HCT116 (cell line): ENCODE results near the gene ZEB2. TPM values are rescaled to one million over a fixed set of nuclear protein-coding genes. Genes with fewer than 3 reads are reported as not detected.

ENCODE experiments used
- ATAC-seq: fragments of 200-7000 bp; cut with Tn5 transposase; 2 replicates; pipeline ENCODE4 v1.9.1; 2020; ENCODE audit warnings: mild to moderate bottlenecking, moderate library complexity
- Bru-seq: library from RNA; stranded (reverse); fragments of 400-500 nt; gene quantifications from one replicate; lab custom pipeline; 2021; lab: Mats Ljungman, UMichigan
- BruChase-seq, 2 experiments: library from RNA; stranded (reverse); fragments of 400-500 nt; gene quantifications; one replicate each; lab custom pipeline; 2021; lab: Mats Ljungman, UMichigan
- BruUV-seq: library from RNA; stranded (reverse); fragments of 400-500 nt; replicated peaks from 2 replicates; lab custom pipeline; 2021; lab: Mats Ljungman, UMichigan
- CTCF ChIA-PET: fragments of 300-600 bp; sonication (Branson Sonifier 250); formaldehyde crosslinking; loops from one replicate; lab custom pipeline; 2021; ENCODE audit warnings: antibody characterized with exemption; lab: Charles Lee
- POLR2A ChIA-PET: fragments of 300-600, 350-600 bp; sonication (Branson Sonifier 250); formaldehyde crosslinking; loops from one replicate; lab custom pipeline; 2021; ENCODE audit warnings: antibody characterized with exemption; lab: Charles Lee
- RAD21 ChIA-PET, 2 experiments: fragments of 300-600 bp; sonication (Branson Sonifier 250); formaldehyde crosslinking; loops; one replicate each; lab custom pipeline; 2023; ENCODE audit warnings: low total read pairs in 2 of 2; ENCODE audit not compliant: uncharacterized antibody in 2 of 2, unreplicated experiment in 2 of 2, low non-redundant PET in 1 of 2; lab: Charles Lee
- DNase-seq: peaks from one replicate; pipeline ENCODE4 v3.0.0-alpha.2; 2010; ENCODE audit warnings: low read depth, low spot score
- H2AFZ ChIP-seq: fragments of 200-600 bp; shearing (Covaris generic), sonication (generic); 2 replicates; pipeline ENCODE4 v1.6.1; 2017; ENCODE audit warnings: low read depth, mixed run types, mixed read lengths, antibody characterized with exemption, low read length; ENCODE audit not compliant: poor library complexity, severe bottlenecking
- H3K27ac ChIP-seq: 2 replicates; pipeline ENCODE4 v1.5.1; 2012; ENCODE audit warnings: low read depth, low read length
- H3K27me3 ChIP-seq: fragments of 200-600 bp; sonication (generic); 2 replicates; pipeline ENCODE4 v1.6.1; 2016; ENCODE audit warnings: mixed run types, low read length, mixed read lengths; ENCODE audit not compliant: insufficient read depth
- H3K36me3 ChIP-seq, 2 experiments: fragments of 200-500 bp in 1 of 2; fragments of 200-600 bp in 1 of 2; sonication (Bioruptor generic) in 1 of 2; sonication (generic) in 1 of 2; 2 replicates each; pipeline versions ENCODE4 v1.5.1 to v1.6.1; 2014 to 2016; ENCODE audit warnings: low read length in 2 of 2, inconsistent platforms in 1 of 2, mixed read lengths in 1 of 2, mixed run types in 1 of 2; ENCODE audit not compliant: insufficient read depth in 2 of 2, control insufficient read depth in 1 of 2
- H3K4me1 ChIP-seq, 2 experiments: fragments of 200-600 bp in 1 of 2; sonication (generic) in 1 of 2; 2 replicates each; pipeline versions ENCODE4 v1.5.1 to v1.6.1; 2012 to 2017; ENCODE audit warnings: low read length in 2 of 2, inconsistent platforms in 1 of 2, mild to moderate bottlenecking in 1 of 2, mixed read lengths in 1 of 2, mixed run types in 1 of 2, moderate library complexity in 1 of 2; ENCODE audit not compliant: insufficient read depth in 2 of 2, control insufficient read depth in 1 of 2
- H3K4me2 ChIP-seq: fragments of 200-600 bp; sonication (generic); 2 replicates; pipeline ENCODE4 v1.6.1; 2017; ENCODE audit warnings: mixed run types, low read length, mixed read lengths
- H3K4me3 ChIP-seq, 2 experiments: fragments of 200-600 bp in 1 of 2; sonication (generic) in 1 of 2; replicated peaks in 1 of 2; 2 replicates each; pipeline ENCODE4 v1.5.1; 2011 to 2016; ENCODE audit warnings: low read length in 2 of 2, control low read depth in 1 of 2, low read depth in 1 of 2, mild to moderate bottlenecking in 1 of 2, mixed read lengths in 1 of 2, mixed run types in 1 of 2
- H3K79me2 ChIP-seq: fragments of 200-600 bp; sonication (generic); 2 replicates; pipeline ENCODE4 v1.6.1; 2017; ENCODE audit warnings: mild to moderate bottlenecking, mixed run types, low read length, moderate library complexity, mixed read lengths; ENCODE audit not compliant: insufficient read depth
- H3K9ac ChIP-seq: fragments of 200-600 bp; sonication (generic); 2 replicates; pipeline ENCODE4 v1.6.1; 2016; ENCODE audit warnings: low read length, mixed read lengths
- H3K9me2 ChIP-seq: fragments of 200-600 bp; sonication (generic), shearing (Covaris generic); 2 replicates; pipeline ENCODE4 v1.6.1; 2017; ENCODE audit warnings: mixed run types, mild to moderate bottlenecking, moderate library complexity; ENCODE audit not compliant: insufficient read depth
- H3K9me3 ChIP-seq, 2 experiments: fragments of 200-500 bp in 1 of 2; fragments of 200-600 bp in 1 of 2; sonication (Bioruptor generic) in 1 of 2; sonication (generic) in 1 of 2; 2 replicates each; pipeline ENCODE4 v1.6.1; 2014 to 2017; ENCODE audit warnings: low read length in 2 of 2, mixed read lengths in 2 of 2, inconsistent platforms in 1 of 2, low read depth in 1 of 2, mild to moderate bottlenecking in 1 of 2, mixed run types in 1 of 2, moderate library complexity in 1 of 2; ENCODE audit not compliant: control insufficient read depth in 1 of 2, insufficient read depth in 1 of 2
- H4K20me1 ChIP-seq: fragments of 200-600 bp; sonication (generic), shearing (Covaris generic); 2 replicates; pipeline ENCODE4 v1.6.1; 2017; ENCODE audit warnings: mixed run types, mild to moderate bottlenecking, moderate library complexity; ENCODE audit not compliant: insufficient read depth
- CTCF ChIP-seq, 3 experiments: fragments of 200-600 bp in 1 of 3; sonication (generic) in 1 of 3; IDR thresholded peaks in 2 of 3; conservative IDR thresholded peaks in 1 of 3; 2 replicates each; pipeline ENCODE4 v1.5.1; 2012 to 2017; ENCODE audit warnings: low read depth in 2 of 3, low read length in 2 of 3, antibody characterized with exemption in 1 of 3, borderline replicate concordance in 1 of 3, control low read depth in 1 of 3, mild to moderate bottlenecking in 1 of 3, mixed read lengths in 1 of 3, mixed run types in 1 of 3, moderate library complexity in 1 of 3; ENCODE audit not compliant: insufficient read depth in 1 of 3
- REST ChIP-seq: IDR thresholded peaks from 2 replicates; pipeline ENCODE4 v1.6.1; 2012; ENCODE audit warnings: low read depth
- intact Hi-C: fragments of 100-400 bp; cut with micrococcal nuclease; formaldehyde crosslinking; loops from 2 replicates; pipeline ENCODE4 v1.10.0; 2022
- long read RNA-seq: library from polyadenylated mRNA; unstranded; transcript quantifications from one replicate; pipeline ENCODE4 v2.0.0, GENCODE V29; 2021; ENCODE audit not compliant: unreplicated experiment
- polyA plus RNA-seq: library from polyadenylated mRNA; unstranded; fragments of >200 nt; gene quantifications from 2 replicates; pipeline ENCODE4 v1.2.1, GENCODE V29; 2012; ENCODE audit warnings: missing spikeins
- total RNA-seq: library from RNA; stranded (reverse); gene quantifications from one replicate; pipeline ENCODE4 v1.2.1, GENCODE V29; 2021; ENCODE audit not compliant: unreplicated experiment

Gene ZEB2
- total RNA-seq, result 0.81 TPM
- polyA plus RNA-seq, result not detected in 2 replicates
- percentile 15 among the genes with signal in this experiment for Bru-seq, nascent RNA
- BruChase-seq, experiment 1, labeled RNA remaining after a 6-hour chase, result percentile 6 among the genes with signal in this experiment
- BruChase-seq, experiment 2, labeled RNA remaining after a 2-hour chase, result percentile 6 among the genes with signal in this experiment
- long read RNA-seq, result 0 reads

GRCh38 chr2:144519934-144520731 is at the start of gene ZEB2:
Gene ZEB2 (minus strand): TSS chr2:144520119. CDS start chr2:144517350, 2,769 bp downstream.
- Histone ChIP-seq H3K4me3 (peak within 1 kb of the TSS; percentile 1 to 30; a peak in 3 of 4 replicates), H3K36me3 (no peaks in the 10 kb centered on the region), H3K4me1 (peaks cover 0 to 5% of the 10 kb centered on the region in 2 experiments; a peak in 1 of 4 replicates), H3K79me2 (no peaks in the 10 kb centered on the region), H2AFZ (peak within 1 kb of the TSS; percentile 88), H3K4me2 (peak within 1 kb of the TSS; percentile 58), H3K9me3 (no peaks in the 10 kb centered on the region), H3K27ac (no peak within 1 kb of the TSS), H3K9me2 (no peaks in the 10 kb centered on the region), H3K9ac (no peak within 1 kb of the TSS), H4K20me1 (no peaks in the 10 kb centered on the region), H3K27me3 (peaks cover 22% of the 10 kb centered on the region)
- TF ChIP-seq CTCF (IDR thresholded peaks at IDR 0.05 in 2 of 3, conservative IDR thresholded peaks at IDR 0.05 in 1 of 3; ENCODE audit: borderline replicate concordance in 1 of 3, insufficient read depth in 1 of 3, low read depth in 2 of 3, low read length in 2 of 3), result peak in 2 of 3 experiments; percentile 36 to 43; a peak in 3 of 6 replicates
- no peak for TF ChIP-seq REST
- ChIA-PET POLR2A (no interaction called here), CTCF (no interaction called here), RAD21 (no interaction called here)
- BruUV-seq, result no TSS peak
- ATAC-seq (peak; percentile 85), DNase-seq (peak; percentile 19)
- intact Hi-C loops, result no loop called here
